Endothelial cell of umbilical vein (primary cell): ENCODE measurements around the gene PHTF1. TPM values are rescaled to one million over a fixed set of nuclear protein-coding genes. Genes with fewer than 3 reads are reported as not detected.

Source experiments
- BruUV-seq: library from RNA; stranded (reverse); fragments of 400-500 nt; replicated peaks from 2 replicates; lab custom pipeline; 2021; lab: Mats Ljungman, UMichigan
- CTCF ChIA-PET: fragments of 300-600, 350-600 bp; sonication (Branson Sonifier 250); formaldehyde crosslinking; loops from one replicate; lab custom pipeline; 2021; ENCODE audit warnings: antibody characterized with exemption, inconsistent platforms; lab: Charles Lee
- POLR2A ChIA-PET: fragments of 300-600, 350-600 bp; sonication (Branson Sonifier 250); formaldehyde crosslinking; loops from one replicate; lab custom pipeline; 2021; ENCODE audit warnings: antibody characterized with exemption, inconsistent platforms; lab: Charles Lee
- DNase-seq: peaks from one replicate; pipeline ENCODE4 v3.0.0-alpha.2; 2011; ENCODE audit warnings: low read depth, low spot score
- FAIRE-seq: peaks from 2 replicates; lab custom pipeline; 2011; peaks lifted over from hg19 to GRCh38; lab: Jason Lieb, UNC
- H2AFZ ChIP-seq: 2 replicates; pipeline ENCODE4 v1.6.0; 2012; ENCODE audit warnings: low read depth, low read length, control low read depth, inconsistent platforms
- H3K27ac ChIP-seq: 2 replicates; pipeline ENCODE4 v1.5.1; 2011; ENCODE audit warnings: low read depth, mild to moderate bottlenecking, control low read depth, low read length, moderate library complexity; ENCODE audit not compliant: insufficient read depth
- H3K27me3 ChIP-seq, 2 experiments: 2 replicates each; pipeline versions ENCODE4 v1.6.0 to v1.6.1; 2011; ENCODE audit warnings: low read length in 2 of 2, mixed read lengths in 1 of 2; ENCODE audit not compliant: control insufficient read depth in 2 of 2, insufficient read depth in 2 of 2
- H3K36me3 ChIP-seq, 2 experiments: 2 replicates in 1 of 2; 3 replicates in 1 of 2; pipeline ENCODE4 v1.5.1; 2011; ENCODE audit warnings: low read length in 2 of 2, mild to moderate bottlenecking in 1 of 2, moderate library complexity in 1 of 2; ENCODE audit not compliant: control insufficient read depth in 2 of 2, insufficient read depth in 2 of 2; ENCODE audit errors: extremely low read depth in 1 of 2
- H3K4me1 ChIP-seq: 3 replicates; pipeline ENCODE4 v1.5.1; 2011; ENCODE audit warnings: mild to moderate bottlenecking, low read length; ENCODE audit not compliant: control insufficient read depth, insufficient read depth; ENCODE audit errors: extremely low read depth
- H3K4me2 ChIP-seq: 2 replicates; pipeline ENCODE4 v1.6.1; 2011; ENCODE audit warnings: low read length, control low read depth, mixed read lengths; ENCODE audit not compliant: insufficient read depth
- H3K4me3 ChIP-seq, 3 experiments: fragments of 200-600 bp in 1 of 3; sonication (generic), shearing (Covaris generic) in 1 of 3; replicated peaks in 1 of 3; 2 replicates each; pipeline ENCODE4 v1.5.1; 2011 to 2016; ENCODE audit warnings: control low read depth in 3 of 3, low read length in 3 of 3, mild to moderate bottlenecking in 2 of 3, inconsistent platforms in 1 of 3, low read depth in 1 of 3, moderate library complexity in 1 of 3; ENCODE audit not compliant: insufficient read depth in 1 of 3
- H3K79me2 ChIP-seq: 2 replicates; pipeline ENCODE4 v1.6.0; 2012; ENCODE audit warnings: low read length, inconsistent platforms; ENCODE audit not compliant: control insufficient read depth, insufficient read depth
- H3K9ac ChIP-seq: replicated peaks from 2 replicates; pipeline ENCODE3; 2011; ENCODE audit warnings: low read length, control low read depth; ENCODE audit not compliant: insufficient read depth; ENCODE audit errors: extremely low read depth
- H3K9me1 ChIP-seq: replicated peaks from 3 replicates; pipeline ENCODE4 v1.6.0; 2011; ENCODE audit warnings: mild to moderate bottlenecking, low read length; ENCODE audit not compliant: control insufficient read depth, insufficient read depth; ENCODE audit errors: extremely low read depth
- H3K9me3 ChIP-seq: replicated peaks from 2 replicates; pipeline ENCODE4 v1.5.1; 2012; ENCODE audit warnings: low read length, inconsistent platforms; ENCODE audit not compliant: control insufficient read depth, insufficient read depth
- H4K20me1 ChIP-seq: replicated peaks from 2 replicates; pipeline ENCODE3; 2011; ENCODE audit warnings: mild to moderate bottlenecking, low read length; ENCODE audit not compliant: control insufficient read depth, insufficient read depth; ENCODE audit errors: extremely low read depth
- EZH2 ChIP-seq: IDR thresholded peaks from 2 replicates; pipeline ENCODE4 v1.6.1; 2012; ENCODE audit warnings: borderline replicate concordance, low read depth, mild to moderate bottlenecking, moderate library complexity, low read length, inconsistent platforms; ENCODE audit not compliant: severe bottlenecking
- FOS ChIP-seq: IDR thresholded peaks from 2 replicates; pipeline ENCODE4 v1.6.1; 2011; ENCODE audit warnings: mild to moderate bottlenecking, low read length, moderate library complexity, borderline replicate concordance; ENCODE audit not compliant: insufficient read depth
- GATA2 ChIP-seq: IDR thresholded peaks from 2 replicates; pipeline ENCODE4 v1.7.0; 2011; ENCODE audit warnings: low read depth, mild to moderate bottlenecking, moderate library complexity, mixed read lengths, low read length; ENCODE audit not compliant: insufficient read length, insufficient read depth
- JUN ChIP-seq: IDR thresholded peaks from 2 replicates; pipeline ENCODE4 v1.6.1; 2011; ENCODE audit warnings: borderline replicate concordance, low read depth; ENCODE audit not compliant: insufficient read length, insufficient read depth
- MYC ChIP-seq: IDR thresholded peaks from one replicate; pipeline ENCODE4 v1.6.1; 2011; ENCODE audit warnings: mild to moderate bottlenecking, low read depth, low read length
- POLR2A ChIP-seq: IDR thresholded peaks from 2 replicates; pipeline ENCODE4 v1.6.1; 2012; ENCODE audit warnings: low read depth, mild to moderate bottlenecking, control low read depth, low read length
- POLR2AphosphoS5 ChIP-seq: IDR thresholded peaks from 2 replicates; pipeline ENCODE4 v1.6.1; 2012; ENCODE audit warnings: low read depth, mild to moderate bottlenecking, control low read depth, low read length, moderate library complexity; ENCODE audit not compliant: insufficient read depth
- dilution Hi-C: fragments of 300-500 bp; cut with MboI; formaldehyde crosslinking; loops from one replicate; pipeline ENCODE4 v1.15.0; 2019; ENCODE audit warnings: low sequenced_read_pairs; ENCODE audit not compliant: extremely low pct_ligation_motif_present
- intact Hi-C: fragments of 100-400 bp; cut with micrococcal nuclease; formaldehyde crosslinking; loops from one replicate; pipeline ENCODE4 v1.10.0; 2022
- polyA plus RNA-seq, 4 experiments: library from polyadenylated mRNA; depleted of rRNA in 3 of 4; stranded (reverse) in 3 of 4; unstranded in 1 of 4; fragments of >200 nt; gene quantifications; 2 replicates each; pipeline versions ENCODE4 v1.2.1 to v1.2.3, GENCODE V29; 2011 to 2012; ENCODE audit warnings: missing spikeins in 1 of 4
- total RNA-seq: library from RNA; stranded (reverse); gene quantifications from 2 replicates; pipeline ENCODE4 v1.2.3, GENCODE V29; 2021
- TF ChIP-seq, protein P1 (sequence below): IDR thresholded peaks from 2 replicates; pipeline ENCODE4 v1.6.1; 2011; ENCODE audit not compliant: insufficient read depth, insufficient read length
- TF ChIP-seq, protein P2 (sequence below), 2 donors: IDR thresholded peaks; 1 replicate in 1 of 2; 2 replicates in 1 of 2; pipeline ENCODE4 v1.5.1; 2011; ENCODE audit warnings: low read length in 2 of 2, mild to moderate bottlenecking in 2 of 2, moderate library complexity in 2 of 2, control low read depth in 1 of 2, inconsistent platforms in 1 of 2, low read depth in 1 of 2; ENCODE audit not compliant: insufficient read depth in 1 of 2; ENCODE audit errors: extremely low read depth in 1 of 2

The PHTF1 gene
- total and polyA plus RNA-seq, 2 donors (not counting 3 experiments of a cell fraction or from before 2014, with no cell fraction given), result 26.3 to 62.6 TPM

DNA sequence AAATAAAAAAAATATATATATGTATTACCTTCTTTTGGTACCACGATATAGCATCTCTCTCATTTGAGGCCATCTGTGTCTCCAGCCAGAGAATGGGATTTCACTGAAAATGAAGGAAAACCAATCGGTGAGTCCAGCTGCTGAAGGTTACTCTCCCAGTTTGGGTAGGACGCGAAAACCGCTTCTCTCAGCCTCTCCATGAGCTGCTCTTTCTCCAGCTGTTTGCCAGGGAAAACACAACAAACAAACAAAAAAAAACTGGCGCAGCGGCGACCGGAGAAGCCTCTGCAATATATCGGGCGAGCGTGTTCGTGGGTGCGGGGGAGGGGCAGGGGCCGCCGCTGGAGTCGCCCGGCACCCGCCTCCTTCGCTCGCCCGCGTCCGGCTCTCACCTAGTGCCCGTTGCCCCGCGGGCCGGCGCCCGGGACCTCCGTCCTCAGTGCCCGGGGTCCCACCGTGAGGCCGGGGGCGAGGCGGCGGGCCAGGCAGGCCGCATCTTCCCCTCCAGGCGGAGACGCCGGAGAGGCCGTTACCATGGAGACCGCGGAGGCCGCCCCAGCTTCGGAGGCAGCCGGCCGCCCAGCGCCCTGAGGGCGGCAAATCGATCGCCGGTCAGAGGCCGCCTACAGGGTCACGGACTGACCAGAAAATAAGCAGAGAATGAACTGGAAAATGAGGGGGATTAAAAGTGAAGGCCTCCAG lies 504 bp downstream of the PHTF1 start:
- intact Hi-C loops, result loop anchor here (1.0 to 5.0 kb wide), 7 partner anchors 54 to 1051 kb away; partner anchors contain the start of genes DCLRE1B, HIPK1, MAGI3 and RHOC
- peak overlapping the region; percentile 83 to 100 (median 96) for H3K4me3 ChIP-seq
- peaks cover 40% of the 10 kb centered on the region for H3K79me2 ChIP-seq
- peaks cover 0 to 4% of the 10 kb centered on the region in 2 experiments for H3K36me3 ChIP-seq
- DNase-seq, result peak; percentile 70
- peaks cover 22% of the 10 kb centered on the region for H3K4me1 ChIP-seq
- TF ChIP-seq EZH2, result no peak
- TF ChIP-seq, protein P1, sequence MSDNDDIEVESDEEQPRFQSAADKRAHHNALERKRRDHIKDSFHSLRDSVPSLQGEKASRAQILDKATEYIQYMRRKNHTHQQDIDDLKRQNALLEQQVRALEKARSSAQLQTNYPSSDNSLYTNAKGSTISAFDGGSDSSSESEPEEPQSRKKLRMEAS, result no peak
- no peak for TF ChIP-seq JUN
- TF ChIP-seq POLR2A, result no peak
- no peak for TF ChIP-seq MYC
- TF ChIP-seq FOS, result no peak
- no peak for TF ChIP-seq GATA2
- TF ChIP-seq POLR2AphosphoS5, result no peak
- TF ChIP-seq, protein P2, sequence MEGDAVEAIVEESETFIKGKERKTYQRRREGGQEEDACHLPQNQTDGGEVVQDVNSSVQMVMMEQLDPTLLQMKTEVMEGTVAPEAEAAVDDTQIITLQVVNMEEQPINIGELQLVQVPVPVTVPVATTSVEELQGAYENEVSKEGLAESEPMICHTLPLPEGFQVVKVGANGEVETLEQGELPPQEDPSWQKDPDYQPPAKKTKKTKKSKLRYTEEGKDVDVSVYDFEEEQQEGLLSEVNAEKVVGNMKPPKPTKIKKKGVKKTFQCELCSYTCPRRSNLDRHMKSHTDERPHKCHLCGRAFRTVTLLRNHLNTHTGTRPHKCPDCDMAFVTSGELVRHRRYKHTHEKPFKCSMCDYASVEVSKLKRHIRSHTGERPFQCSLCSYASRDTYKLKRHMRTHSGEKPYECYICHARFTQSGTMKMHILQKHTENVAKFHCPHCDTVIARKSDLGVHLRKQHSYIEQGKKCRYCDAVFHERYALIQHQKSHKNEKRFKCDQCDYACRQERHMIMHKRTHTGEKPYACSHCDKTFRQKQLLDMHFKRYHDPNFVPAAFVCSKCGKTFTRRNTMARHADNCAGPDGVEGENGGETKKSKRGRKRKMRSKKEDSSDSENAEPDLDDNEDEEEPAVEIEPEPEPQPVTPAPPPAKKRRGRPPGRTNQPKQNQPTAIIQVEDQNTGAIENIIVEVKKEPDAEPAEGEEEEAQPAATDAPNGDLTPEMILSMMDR (IDR thresholded peaks at IDR 0.05; ENCODE audit: extremely low read depth in 1 of 2, insufficient read depth in 1 of 2, low read depth in 1 of 2, low read length in 2 of 2), result no peak
- H4K20me1 ChIP-seq, result peaks cover 2% of the 10 kb centered on the region
- BruUV-seq, result TSS peak; percentile 30
- dilution Hi-C loops, result no loop called here
- ChIA-PET CTCF (interaction anchor here (0.6 to 1.6 kb wide), 6 partner anchors 43 to 686 kb away, joined by 3 to 4 read pairs (median 3); partner anchors contain the start of genes AP4B1 and LRIG2), POLR2A (interaction anchor here (0.6 to 1.5 kb wide), 3 partner anchors 16 to 146 kb away, joined by 3 to 6 read pairs (median 3); partner anchors contain the start of genes AP4B1 and DCLRE1B)
- H2AFZ ChIP-seq, result peak overlapping the region; percentile 75
- no peak for FAIRE-seq
- no peaks in the 10 kb centered on the region for H3K9me3 ChIP-seq
- peak overlapping the region; percentile 100 for H3K4me2 ChIP-seq
- peak overlapping the region; percentile 98 for H3K9ac ChIP-seq
- no peaks in the 10 kb centered on the region for H3K27me3 ChIP-seq
- no peaks in the 10 kb centered on the region for H3K9me1 ChIP-seq
- H3K27ac ChIP-seq, result peak overlapping the region; percentile 92
